ENCODE measurements around the gene CNTN4.

The CNTN4 gene

DNA sequence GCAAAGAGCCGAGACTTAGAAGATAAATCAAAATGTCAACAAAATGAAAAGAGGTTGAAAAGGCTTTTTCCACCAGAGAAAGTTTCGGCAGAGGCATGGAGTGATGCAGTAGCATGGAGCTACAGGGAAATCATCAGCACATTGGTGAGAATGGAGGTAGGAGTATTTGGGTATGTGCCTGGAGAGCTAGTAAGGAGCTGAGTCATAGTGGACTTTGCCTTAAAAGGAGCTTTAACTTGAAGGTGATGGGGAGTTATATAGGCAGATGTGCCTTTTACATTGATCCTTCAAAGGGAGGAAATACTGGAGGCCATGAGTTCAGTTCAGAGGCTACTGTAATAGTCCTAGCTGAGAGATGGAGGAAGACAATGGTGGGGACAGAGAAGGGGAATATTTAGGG is 967.2 kb downstream of the CNTN4 start:
- no peak for DNase-seq (ENCODE audit: low read depth)

DNA sequence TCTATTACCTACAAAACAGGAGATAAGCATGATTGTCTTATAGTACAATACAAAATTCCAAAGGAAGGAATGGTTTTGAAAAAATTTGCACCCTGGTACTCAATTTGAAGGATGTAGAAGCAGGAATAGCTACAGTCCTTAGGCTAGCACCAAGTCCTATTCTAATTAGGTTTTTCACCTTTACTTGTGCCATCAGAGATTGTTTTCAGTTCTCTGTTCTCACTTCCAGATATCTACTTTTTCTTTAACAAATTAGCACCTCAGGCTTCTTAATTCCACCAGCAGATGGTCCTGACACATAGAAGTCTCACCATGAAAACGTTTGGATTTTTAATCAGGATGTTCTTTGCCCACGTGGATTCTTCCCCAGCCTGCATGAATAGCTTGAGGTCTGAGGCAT is 967.7 kb downstream of the CNTN4 start:
- DNase-seq (ENCODE audit: low read depth), result no peak

- DNase-seq (ENCODE audit: low read depth), result no peak
Measured at GRCh38 chr3:3066910-3067309, 968.2 kb downstream of the CNTN4 start.

DNA sequence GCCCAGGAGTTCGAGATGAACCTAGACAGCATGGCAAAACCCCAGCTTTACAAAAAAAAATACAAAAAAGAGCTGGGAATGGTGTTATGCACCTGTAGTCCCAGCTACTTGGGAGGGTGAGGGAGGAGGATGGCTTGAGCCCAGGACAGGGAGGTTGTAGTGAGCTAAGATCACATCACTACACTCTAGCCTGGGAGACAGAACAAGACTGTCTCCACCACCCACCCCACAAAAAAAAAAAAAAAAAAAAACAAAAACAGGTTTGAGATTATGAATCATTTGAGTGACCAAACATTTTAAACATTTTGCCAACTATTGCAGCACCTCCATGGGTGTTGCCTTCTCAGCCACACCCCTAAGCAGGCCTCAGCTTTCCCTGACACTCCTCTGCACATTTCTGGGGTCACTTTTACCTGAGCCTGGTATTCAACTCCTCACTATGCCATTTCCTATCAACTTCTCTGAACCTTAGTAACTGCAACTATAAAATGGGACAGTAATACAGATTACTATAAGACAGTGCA is 969.8 kb downstream of the CNTN4 start:
- no peak for DNase-seq (ENCODE audit: low read depth)

GRCh38 chr3:3069723-3070122 is 971.1 kb downstream of the CNTN4 start:
- no peak for DNase-seq (ENCODE audit: low read depth)

DNA sequence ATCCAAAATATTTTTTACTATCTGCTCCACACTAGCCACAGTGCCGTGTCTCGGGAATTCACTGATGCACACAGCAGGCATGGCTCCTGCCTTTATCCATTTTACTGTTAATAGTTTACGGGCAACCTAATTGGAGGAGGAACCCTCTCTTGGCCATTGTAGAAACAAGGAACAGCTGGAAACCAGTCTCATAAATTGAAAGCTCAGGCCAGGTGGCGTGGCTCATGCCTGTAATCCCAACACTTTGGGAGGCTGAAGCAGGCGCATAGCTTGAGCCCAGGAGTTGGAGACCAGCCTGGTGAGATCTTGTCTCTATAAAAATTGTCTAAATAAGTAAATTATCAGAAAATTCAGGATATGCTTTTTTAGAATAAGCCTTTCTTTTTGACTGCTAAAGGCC is 972.5 kb downstream of the CNTN4 start:
- DNase-seq (ENCODE audit: low read depth), result no peak

GRCh38 chr3:3074551-3075257 is 976.0 kb downstream of the CNTN4 start:
- no peak for DNase-seq (ENCODE audit: low read depth)

GRCh38 chr3:3080309-3080708 is 981.6 kb downstream of the CNTN4 start:
- no peak for DNase-seq (ENCODE audit: low read depth)

DNA sequence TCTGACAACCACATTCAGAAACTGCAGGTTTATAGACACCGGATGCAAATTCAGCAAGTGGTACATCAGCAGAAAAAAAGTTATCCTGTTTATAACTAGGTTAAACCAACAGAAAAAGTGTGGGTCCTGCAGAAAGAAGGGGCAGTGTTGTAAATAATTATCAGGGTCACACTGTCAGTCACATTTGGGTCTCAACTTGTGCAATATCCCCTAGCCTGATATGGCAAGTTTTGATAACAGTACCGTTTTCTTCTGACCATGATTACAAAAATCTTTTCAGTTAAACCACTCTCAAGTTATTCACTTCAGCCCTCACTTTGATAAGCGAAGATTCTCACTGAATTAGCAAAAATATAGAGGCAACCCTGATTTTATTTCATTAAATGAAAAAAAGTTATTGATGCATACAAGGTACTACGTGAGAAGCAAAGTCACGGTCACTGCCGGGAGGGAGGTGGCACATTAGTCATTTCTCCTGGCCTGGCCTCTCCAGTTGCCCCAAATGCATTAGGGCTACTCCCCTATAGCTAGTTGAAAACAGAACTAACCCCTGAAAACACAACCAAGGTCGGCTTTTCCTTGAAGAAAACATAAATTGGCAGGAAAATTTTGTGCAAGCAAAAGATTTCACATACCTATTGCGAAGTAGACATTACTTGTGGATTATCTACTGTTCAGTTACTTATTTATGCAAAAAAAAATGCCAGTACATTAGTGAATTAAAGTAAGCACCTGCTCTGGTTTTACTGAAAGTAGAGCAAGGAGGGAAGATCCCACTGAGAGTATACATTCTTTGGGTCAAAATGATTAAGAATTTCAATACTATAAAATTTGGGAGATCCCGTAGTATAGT is 982.9 kb downstream of the CNTN4 start:
- no peak for DNase-seq (ENCODE audit: low read depth)

- no peak for DNase-seq (ENCODE audit: low read depth)
Measured at GRCh38 chr3:3082234-3082924, 983.7 kb downstream of the CNTN4 start.

DNA sequence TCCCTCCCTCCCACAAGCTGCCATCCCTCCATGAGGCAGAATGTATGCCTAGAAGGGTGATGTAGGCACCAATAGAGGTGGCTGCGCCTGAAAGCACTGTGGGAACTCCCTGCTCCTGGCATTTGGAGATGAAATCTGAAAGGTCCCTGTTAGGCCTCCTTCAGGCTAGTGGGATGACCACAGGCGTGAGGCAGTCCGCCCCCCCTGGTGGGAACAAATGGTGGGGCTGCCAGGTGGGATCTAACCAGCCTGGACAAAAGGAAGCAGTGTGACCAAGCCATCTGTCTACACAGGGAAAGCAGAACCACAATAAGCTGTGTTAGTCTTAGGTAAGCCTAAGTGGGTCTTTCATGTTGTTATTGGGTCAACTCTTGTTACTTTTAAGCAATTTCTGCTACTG is 986.2 kb downstream of the CNTN4 start:
- no peak for DNase-seq (ENCODE audit: low read depth)

DNA sequence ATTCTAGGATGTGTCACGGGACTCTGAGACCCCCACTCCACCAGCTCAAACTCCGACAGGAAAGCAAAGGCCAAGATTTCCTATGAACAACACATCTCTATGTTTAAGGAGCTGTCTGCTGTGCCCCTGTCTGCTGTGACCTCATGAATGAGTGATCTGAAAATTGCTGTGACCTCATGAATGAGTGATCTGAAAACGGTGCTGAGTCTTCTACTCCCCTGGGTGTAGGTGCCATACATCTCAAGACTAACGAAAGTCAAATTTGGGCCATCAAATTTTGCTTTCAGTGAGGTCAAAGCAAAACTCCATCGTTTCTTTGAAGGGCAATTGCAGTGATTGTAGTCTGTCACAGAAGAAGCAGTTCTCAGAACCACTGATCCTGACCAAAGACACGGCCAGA is 987.1 kb downstream of the CNTN4 start:
- DNase-seq (ENCODE audit: low read depth), result no peak

DNA sequence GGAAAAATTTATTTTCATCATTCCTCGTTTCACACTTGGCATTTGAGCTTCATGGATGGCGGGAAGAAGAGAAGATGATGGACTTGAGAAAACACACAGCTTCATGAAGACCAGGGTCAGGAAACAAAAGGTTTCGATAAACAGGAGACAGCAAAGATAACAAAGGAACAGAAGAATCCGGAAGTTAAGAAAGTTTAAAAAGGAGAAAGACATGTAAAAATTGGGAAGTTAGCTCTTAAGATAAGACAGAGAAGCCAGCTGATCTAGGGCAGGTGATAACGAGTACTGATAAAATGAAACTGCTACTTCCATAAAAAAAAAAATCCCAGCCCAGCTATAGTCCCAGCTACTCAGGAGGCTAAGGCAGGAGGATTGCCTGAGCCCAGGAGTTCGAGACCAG is 987.6 kb downstream of the CNTN4 start:
- DNase-seq (ENCODE audit: low read depth), result no peak

GRCh38 chr3:3087279-3087678 is 988.6 kb downstream of the CNTN4 start:
- DNase-seq (ENCODE audit: low read depth), result no peak

DNA sequence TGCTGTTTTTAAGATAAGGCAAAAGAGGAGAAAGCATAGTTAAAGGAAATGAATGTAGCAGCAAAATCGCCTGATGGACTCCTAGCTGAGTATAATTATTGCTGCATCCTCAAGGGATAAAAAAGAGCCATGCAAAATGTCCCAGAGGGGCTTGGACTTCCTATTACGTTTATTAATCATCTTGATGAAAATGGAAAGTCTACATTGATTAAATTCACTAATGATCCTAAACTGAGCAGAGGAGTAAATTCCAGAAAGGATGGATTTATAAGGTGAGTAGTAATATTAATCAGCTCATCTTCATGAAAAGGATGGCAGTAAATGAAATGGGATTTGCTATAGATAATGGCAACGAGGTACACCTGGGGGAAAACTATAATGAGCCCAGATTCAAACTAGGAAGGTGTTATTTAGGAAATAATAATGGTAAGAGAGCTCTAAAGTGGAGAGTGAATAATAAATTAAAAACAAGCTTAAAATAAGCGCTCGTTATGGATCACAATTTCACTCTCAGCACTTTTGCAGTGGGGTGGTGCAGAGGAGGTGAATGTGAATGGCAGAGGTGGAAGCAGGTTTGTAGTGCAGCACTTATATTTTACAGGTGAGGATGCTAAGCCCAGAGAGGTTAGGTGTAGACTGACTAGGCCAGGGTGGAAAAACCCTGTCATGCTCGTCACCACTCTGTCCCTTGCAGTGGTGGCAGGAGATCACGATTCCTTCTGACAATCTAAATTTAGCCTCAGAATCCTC is 989.2 kb downstream of the CNTN4 start:
- DNase-seq (ENCODE audit: low read depth), result no peak

- DNase-seq (ENCODE audit: low read depth), result no peak
Measured at GRCh38 chr3:3089017-3089416, 990.4 kb downstream of the CNTN4 start.

GRCh38 chr3:3097958-3098357 is 999.3 kb downstream of the CNTN4 start:
- no peak for DNase-seq (ENCODE audit: low read depth)

- DNase-seq (ENCODE audit: low read depth), result no peak
Measured at GRCh38 chr3:3101660-3102458, 1003.2 kb downstream of the CNTN4 start.

- DNase-seq (ENCODE audit: low read depth), result no peak
Measured at GRCh38 chr3:3102751-3103150, 1004.1 kb downstream of the CNTN4 start.

GRCh38 chr3:3105246-3105645 is 1006.6 kb downstream of the CNTN4 start:
- DNase-seq (ENCODE audit: low read depth), result no peak

DNA sequence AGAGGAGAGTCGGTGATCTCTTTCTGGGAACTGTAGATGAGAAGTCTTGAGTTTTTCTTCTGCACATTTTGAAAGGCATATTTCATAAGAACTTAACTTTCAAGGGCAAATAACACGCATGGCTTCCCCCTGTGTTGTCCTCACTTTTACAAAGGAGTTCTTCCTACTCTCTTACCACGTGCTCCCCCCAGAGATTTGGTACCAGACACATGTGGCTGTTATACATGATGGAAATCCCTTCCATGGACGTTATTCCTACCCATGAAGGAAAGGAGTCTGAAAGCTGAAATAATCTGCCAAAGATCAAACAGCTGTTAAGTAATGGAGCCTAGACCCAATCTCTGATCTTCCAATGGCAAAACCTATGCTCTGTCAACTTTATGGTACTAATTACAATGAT is 1007.1 kb downstream of the CNTN4 start:
- no peak for DNase-seq (ENCODE audit: low read depth)
